Hepatocyte (in vitro differentiated cells): ENCODE data around the gene LTB4R. TPM values are rescaled to one million over a fixed set of nuclear protein-coding genes. Genes with fewer than 3 reads are reported as not detected.

Experiments used
- DNase-seq: peaks from one replicate; pipeline ENCODE4 v3.0.0-alpha.2; 2016; ENCODE audit warnings: low spot score
- H2AFZ ChIP-seq: fragments of 200-600 bp; sonication (generic); 2 replicates; pipeline ENCODE4 v1.6.0; 2016; ENCODE audit warnings: antibody characterized with exemption, mild to moderate bottlenecking
- H3K27ac ChIP-seq: fragments of 200-600 bp; sonication (generic); 2 replicates; pipeline ENCODE4 v1.5.1; 2016; ENCODE audit warnings: mild to moderate bottlenecking
- H3K27me3 ChIP-seq: fragments of 200-600 bp; sonication (generic); 2 replicates; pipeline ENCODE4 v1.6.1; 2016
- H3K36me3 ChIP-seq: fragments of 200-600 bp; sonication (generic); replicated peaks from 2 replicates; pipeline ENCODE4 v1.5.1; 2016; ENCODE audit warnings: low read depth; ENCODE audit not compliant: insufficient read depth
- H3K4me1 ChIP-seq: fragments of 200-600 bp; sonication (generic); 2 replicates; pipeline ENCODE4 v1.5.1; 2016; ENCODE audit warnings: mild to moderate bottlenecking, moderate library complexity; ENCODE audit not compliant: insufficient read depth
- H3K4me2 ChIP-seq: fragments of 200-600 bp; sonication (generic); 2 replicates; pipeline ENCODE4 v1.6.0; 2016
- H3K4me3 ChIP-seq: fragments of 200-600 bp; sonication (generic); 2 replicates; pipeline ENCODE4 v1.5.1; 2016; ENCODE audit warnings: mild to moderate bottlenecking
- H3K79me2 ChIP-seq: fragments of 200-600 bp; sonication (generic); 2 replicates; pipeline ENCODE4 v1.6.0; 2017; ENCODE audit warnings: mild to moderate bottlenecking
- H3K9me2 ChIP-seq: fragments of 200-600 bp; sonication (generic); replicated peaks from 2 replicates; pipeline ENCODE4 v1.6.0; 2017; ENCODE audit warnings: mild to moderate bottlenecking; ENCODE audit not compliant: insufficient read depth
- H3K9me3 ChIP-seq: fragments of 200-600 bp; sonication (generic); 2 replicates; pipeline ENCODE4 v1.5.1; 2016; ENCODE audit warnings: low read depth, mild to moderate bottlenecking
- H4K20me1 ChIP-seq: fragments of 200-600 bp; sonication (generic); 2 replicates; pipeline ENCODE4 v1.6.0; 2016; ENCODE audit warnings: mild to moderate bottlenecking; ENCODE audit not compliant: insufficient read depth, poor library complexity, severe bottlenecking
- CTCF ChIP-seq: fragments of 200-600 bp; sonication (generic); IDR thresholded peaks from 2 replicates; pipeline ENCODE4 v1.5.1; 2016; ENCODE audit warnings: antibody characterized with exemption, mild to moderate bottlenecking; ENCODE audit not compliant: poor library complexity
- EZH2 ChIP-seq: fragments of 200-600 bp; sonication (generic); IDR thresholded peaks from 2 replicates; pipeline ENCODE4 v1.6.1; 2016; ENCODE audit warnings: antibody characterized with exemption, mild to moderate bottlenecking, borderline replicate concordance
- EZH2phosphoT487 ChIP-seq: fragments of 200-600 bp; sonication (generic); IDR thresholded peaks from one replicate; pipeline ENCODE4 v1.6.1; 2018; ENCODE audit warnings: antibody characterized with exemption, mild to moderate bottlenecking, low read depth, moderate library complexity; ENCODE audit not compliant: unreplicated experiment, severe bottlenecking
- WGBS: methylation state at CpG from one replicate; pipeline ENCODE4 v1.1.6; 2016; ENCODE audit warnings: low lambda C conversion rate; ENCODE audit errors: missing lambda C conversion rate; 5-methylcytosine and 5-hydroxymethylcytosine counted together
- polyA plus RNA-seq: library from polyadenylated mRNA; unstranded; fragments of >200 nt; fragmentation: Nextera tagmentation; extraction: Ambion mirVana; gene quantifications from 2 replicates; pipeline ENCODE4 v1.2.1, GENCODE V29; 2016
- total RNA-seq: library from RNA; depleted of rRNA; stranded (reverse); fragments of >200 nt; gene quantifications from 2 replicates; pipeline ENCODE4 v1.2.3, GENCODE V29; 2014

Gene LTB4R
- total and polyA plus RNA-seq, 2 experiments from 2014 or later = 3.6 to 5.1 TPM

GRCh38 chr14:24289649-24290280, 21.5 kb upstream of the LTB4R start:
- Histone ChIP-seq H3K9me3 (no peaks in the 10 kb centered on the region), H4K20me1 (no peaks in the 10 kb centered on the region), H2AFZ (no peak overlapping the region), H3K27me3 (no peaks in the 10 kb centered on the region), H3K4me1 (no peaks in the 10 kb centered on the region), H3K4me2 (no peak overlapping the region), H3K9me2 (no peaks in the 10 kb centered on the region), H3K27ac (no peak overlapping the region), H3K79me2 (no peaks in the 10 kb centered on the region), H3K4me3 (no peak overlapping the region), H3K36me3 (no peaks in the 10 kb centered on the region)
- TF ChIP-seq CTCF (no peak), EZH2 (no peak), EZH2phosphoT487 (no peak)
- DNase-seq = no peak
- 94% methylated on average over 6 of the region's 6 CpGs for WGBS

GRCh38 chr14:24290746-24291145, 20.6 kb upstream of the LTB4R start:
- H4K20me1 ChIP-seq = no peaks in the 10 kb centered on the region
- H3K4me1 ChIP-seq = no peaks in the 10 kb centered on the region
- no peaks in the 10 kb centered on the region for H3K27me3 ChIP-seq
- no peaks in the 10 kb centered on the region for H3K36me3 ChIP-seq
- H3K79me2 ChIP-seq = no peaks in the 10 kb centered on the region
- no peak overlapping the region for H2AFZ ChIP-seq
- H3K9me3 ChIP-seq = no peaks in the 10 kb centered on the region
- TF ChIP-seq CTCF = no peak
- no peak for TF ChIP-seq EZH2
- no peak for TF ChIP-seq EZH2phosphoT487
- H3K4me2 ChIP-seq = no peak overlapping the region
- 87% methylated on average over 9 of the region's 9 CpGs for WGBS
- H3K27ac ChIP-seq = no peak overlapping the region
- no peak overlapping the region for H3K4me3 ChIP-seq
- DNase-seq = no peak
- H3K9me2 ChIP-seq = no peaks in the 10 kb centered on the region

GRCh38 chr14:24291446-24292117, 19.7 kb upstream of the LTB4R start:
- no peak for DNase-seq
- Histone ChIP-seq H3K4me2 (no peak overlapping the region), H3K27ac (no peak overlapping the region), H3K27me3 (no peaks in the 10 kb centered on the region), H3K79me2 (no peaks in the 10 kb centered on the region), H4K20me1 (no peaks in the 10 kb centered on the region), H3K4me3 (no peak overlapping the region), H2AFZ (no peak overlapping the region), H3K9me2 (no peaks in the 10 kb centered on the region), H3K4me1 (no peaks in the 10 kb centered on the region), H3K9me3 (no peaks in the 10 kb centered on the region), H3K36me3 (no peaks in the 10 kb centered on the region)
- TF ChIP-seq EZH2phosphoT487 (no peak), EZH2 (no peak), CTCF (no peak)
- WGBS = 74% methylated on average over 3 of the region's 3 CpGs
